A673 (cell line): ENCODE data around the gene ADGRF1. TPM values are rescaled to one million over a fixed set of nuclear protein-coding genes. Genes with fewer than 3 reads are reported as not detected.

Experiments used
- BruUV-seq: library from RNA; stranded (reverse); fragments of 400-500 nt; replicated peaks from 2 replicates; lab custom pipeline; 2021; lab: Mats Ljungman, UMichigan
- CTCF ChIA-PET: fragments of 300-600 bp; sonication (Branson Sonifier 250); formaldehyde crosslinking; loops from one replicate; lab custom pipeline; 2022; ENCODE audit warnings: antibody characterized with exemption; lab: Charles Lee
- POLR2A ChIA-PET: fragments of 300-600 bp; sonication (Branson Sonifier 250); formaldehyde crosslinking; loops from one replicate; lab custom pipeline; 2022; ENCODE audit warnings: antibody characterized with exemption; ENCODE audit not compliant: low non-redundant PET; lab: Charles Lee
- DNase-seq: peaks from one replicate; pipeline ENCODE4 v3.0.0-alpha.2; 2015; ENCODE audit warnings: low spot score
- H3K27ac ChIP-seq: fragments of 200-600 bp; sonication (generic); 2 replicates; pipeline ENCODE4 v1.5.1; 2016; ENCODE audit warnings: mixed run types, low read depth, mild to moderate bottlenecking, mixed read lengths, antibody characterized with exemption, low read length; ENCODE audit not compliant: poor library complexity, severe bottlenecking
- H3K27me3 ChIP-seq: fragments of 200-600 bp; sonication (generic); replicated peaks from 2 replicates; pipeline ENCODE4 v1.6.1; 2017; ENCODE audit warnings: mixed run types, low read depth, mild to moderate bottlenecking, mixed read lengths, antibody characterized with exemption, low read length; ENCODE audit not compliant: insufficient read depth, poor library complexity
- H3K36me3 ChIP-seq: fragments of 200-600 bp; sonication (generic); 2 replicates; pipeline ENCODE4 v1.6.1; 2016; ENCODE audit warnings: mixed run types, mild to moderate bottlenecking, mixed read lengths, antibody characterized with exemption, low read length; ENCODE audit not compliant: insufficient read depth, poor library complexity, severe bottlenecking
- H3K4me1 ChIP-seq: fragments of 200-600 bp; sonication (generic); 2 replicates; pipeline ENCODE4 v1.6.1; 2017; ENCODE audit warnings: mixed run types, mild to moderate bottlenecking, mixed read lengths, antibody characterized with exemption, low read length; ENCODE audit not compliant: insufficient read depth, poor library complexity, severe bottlenecking
- H3K4me3 ChIP-seq: fragments of 200-600 bp; sonication (generic); 2 replicates; pipeline ENCODE4 v1.5.1; 2016; ENCODE audit warnings: low read depth, mixed run types, mild to moderate bottlenecking, mixed read lengths, low read length; ENCODE audit not compliant: poor library complexity, severe bottlenecking
- H3K9me3 ChIP-seq: fragments of 200-600 bp; sonication (generic); 2 replicates; pipeline ENCODE4 v1.6.1; 2016; ENCODE audit warnings: mixed run types, low read depth, mild to moderate bottlenecking, mixed read lengths, antibody characterized with exemption, low read length; ENCODE audit not compliant: poor library complexity, severe bottlenecking
- CTCF ChIP-seq: fragments of 300-800, 200-600 bp; sonication (generic); conservative IDR thresholded peaks from 2 replicates; pipeline ENCODE4 v1.5.1; 2017; ENCODE audit warnings: low read depth, mild to moderate bottlenecking, antibody characterized with exemption, low read length, moderate library complexity, mixed read lengths
- EZH2 ChIP-seq: fragments of 200-600 bp; sonication (generic); IDR thresholded peaks from 2 replicates; pipeline ENCODE4 v1.6.1; 2017; ENCODE audit warnings: borderline replicate concordance, low read depth, mild to moderate bottlenecking, mixed read lengths, antibody characterized with exemption, low read length; ENCODE audit not compliant: poor library complexity, severe bottlenecking
- intact Hi-C: fragments of 100-400 bp; cut with micrococcal nuclease; formaldehyde crosslinking; loops from one replicate; pipeline ENCODE4 v1.10.0; 2022; ENCODE audit not compliant: unreplicated experiment
- total RNA-seq: library from RNA; stranded (reverse); gene quantifications from 2 replicates; pipeline ENCODE4 v1.2.3, GENCODE V29; 2021

Gene ADGRF1
- total RNA-seq, 1 experiment from 2014 or later, result not detected

GRCh38 chr6:47073125-47074110 is 31.3 kb upstream of the ADGRF1 start:
- intact Hi-C loops, result no loop called here
- DNase-seq, result no peak
- Histone ChIP-seq H3K9me3 (no peaks in the 10 kb centered on the region), H3K36me3 (no peaks in the 10 kb centered on the region), H3K27ac (no peak overlapping the region), H3K4me1 (no peaks in the 10 kb centered on the region), H3K4me3 (no peak overlapping the region), H3K27me3 (no peaks in the 10 kb centered on the region)
- no TSS peak for BruUV-seq
- POLR2A ChIA-PET, result no interaction called here
- CTCF ChIA-PET, result no interaction called here
- no peak for TF ChIP-seq EZH2
- TF ChIP-seq CTCF, result peak; percentile 45; the same call in 1 of the 2 replicates

GRCh38 chr6:47072667-47073066 is 30.5 kb upstream of the ADGRF1 start:
- no peak for TF ChIP-seq EZH2
- no peak for TF ChIP-seq CTCF
- H3K9me3 ChIP-seq, result no peaks in the 10 kb centered on the region
- H3K27me3 ChIP-seq, result no peaks in the 10 kb centered on the region
- H3K4me3 ChIP-seq, result no peak overlapping the region
- H3K4me1 ChIP-seq, result no peaks in the 10 kb centered on the region
- ChIA-PET POLR2A (no interaction called here), CTCF (no interaction called here)
- H3K36me3 ChIP-seq, result no peaks in the 10 kb centered on the region
- H3K27ac ChIP-seq, result no peak overlapping the region
- no TSS peak for BruUV-seq
- intact Hi-C loops, result no loop called here
- no peak for DNase-seq

GRCh38 chr6:47071681-47072080 is 29.5 kb upstream of the ADGRF1 start:
- POLR2A ChIA-PET, result no interaction called here
- Histone ChIP-seq H3K4me3 (no peak overlapping the region), H3K27ac (no peak overlapping the region), H3K9me3 (no peaks in the 10 kb centered on the region), H3K4me1 (no peaks in the 10 kb centered on the region), H3K27me3 (no peaks in the 10 kb centered on the region), H3K36me3 (no peaks in the 10 kb centered on the region)
- BruUV-seq, result no TSS peak
- no peak for DNase-seq
- intact Hi-C loops, result no loop called here
- CTCF ChIA-PET, result no interaction called here
- TF ChIP-seq EZH2, result no peak
